Peyer's patch (tissue), 4 donors: Measurements from ENCODE around the gene PPP1R14C. TPM values are rescaled to one million over a fixed set of nuclear protein-coding genes. Genes with fewer than 3 reads are reported as not detected.
A peak's percentile ranks its signal among the peaks of the same experiment; 100 is the strongest.

Experiments used
- DNase-seq, 3 donors: peaks; one replicate each; pipeline ENCODE4 v3.0.0-alpha.2; 2017 to 2019
- H3K27ac ChIP-seq, 4 donors: fragments of 200-600 bp; sonication (generic); one replicate each; pipeline ENCODE4 v1.5.1; 2016 to 2019
- H3K27me3 ChIP-seq, 2 donors: fragments of 200-600 bp; sonication (generic); one replicate each; pipeline ENCODE4 v1.5.1; 2019
- H3K36me3 ChIP-seq, 3 donors: fragments of 200-600 bp; sonication (generic); one replicate each; pipeline ENCODE4 v1.5.1; 2016 to 2019
- H3K4me1 ChIP-seq, 4 donors: fragments of 200-600 bp; sonication (generic); one replicate each; pipeline ENCODE4 v1.5.1; 2016 to 2019
- H3K4me3 ChIP-seq, 4 donors: fragments of 200-600 bp; sonication (generic); 1 replicate in 3 of 4; 2 replicates in 1 of 4; pipeline ENCODE4 v1.5.1; 2016 to 2019; ENCODE audit warnings: mild to moderate bottlenecking in 1 of 4
- H3K9me3 ChIP-seq, 4 donors: fragments of 200-600 bp; sonication (generic); one replicate each; pipeline ENCODE4 v1.5.1; 2016 to 2019; ENCODE audit warnings: mild to moderate bottlenecking in 1 of 4
- CTCF ChIP-seq, 6 experiments: fragments of 450-650 bp in 4 of 6; fragments of 200-600 bp in 2 of 6; sonication (generic) in 1 of 6; IDR thresholded peaks; one replicate each; pipeline ENCODE4 v1.5.1; 2017 to 2019; ENCODE audit warnings: antibody characterized with exemption in 6 of 6, mild to moderate bottlenecking in 3 of 6, moderate library complexity in 1 of 6
- POLR2A ChIP-seq, 2 donors: fragments of 450-650 bp; IDR thresholded peaks; one replicate each; pipeline ENCODE4 v1.5.1; 2017; ENCODE audit warnings: antibody characterized with exemption in 2 of 2, mild to moderate bottlenecking in 2 of 2, moderate library complexity in 2 of 2
- total RNA-seq, 4 donors: library from RNA; depleted of rRNA; stranded (reverse); fragments of >200 nt; gene quantifications; one replicate each; pipeline ENCODE4 v1.1.0, GENCODE V29; 2016

Gene PPP1R14C
- total RNA-seq, 4 donors from 2014 or later = 4.4 to 21.2 (median 10.2) TPM

DNA sequence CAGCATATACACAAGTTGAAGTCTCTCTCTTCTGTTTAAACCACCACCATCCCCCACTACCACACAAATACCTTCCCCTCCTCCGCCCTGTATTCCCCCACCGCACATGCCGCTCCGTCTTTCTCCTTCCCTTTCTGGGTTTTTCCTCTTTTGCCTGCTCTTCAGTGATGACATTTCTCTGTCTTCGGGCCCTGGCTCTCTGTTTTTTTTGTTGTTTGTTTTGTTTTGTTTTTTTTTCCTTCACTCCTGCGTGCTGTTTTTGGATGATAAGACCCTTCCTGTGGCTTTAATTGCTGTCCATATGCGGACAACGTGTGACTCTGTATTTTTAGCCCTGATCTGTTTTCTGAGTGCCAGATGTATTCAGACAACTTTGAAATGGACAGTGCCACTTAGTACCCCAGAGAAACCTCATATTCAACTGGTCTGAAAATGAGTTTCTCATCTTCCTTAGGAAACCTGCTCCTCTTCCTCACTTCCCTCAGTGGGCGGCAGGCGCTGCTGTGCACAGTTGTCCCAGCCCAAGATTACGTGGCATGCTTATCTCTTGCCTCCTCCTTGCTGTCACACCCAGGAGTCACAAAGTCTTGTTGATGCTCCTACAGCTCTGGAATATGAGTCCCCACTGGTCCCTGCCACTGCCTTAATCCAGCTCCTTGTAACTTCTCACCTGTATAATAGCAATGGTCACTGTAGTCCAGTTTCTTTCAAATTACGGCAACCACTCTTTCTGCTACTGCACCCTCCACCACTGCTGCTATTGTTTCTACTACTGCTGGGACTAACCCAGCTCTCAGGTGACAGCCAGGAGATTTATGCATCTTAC, 8.2 kb downstream of the PPP1R14C start:
- H3K4me1 ChIP-seq = peaks cover 0 to 3% (median 0%) of the 10 kb centered on the region in 4 donors
- no peaks in the 10 kb centered on the region for H3K27me3 ChIP-seq
- H3K9me3 ChIP-seq = no peaks in the 10 kb centered on the region
- no peaks in the 10 kb centered on the region for H3K36me3 ChIP-seq
- no peak overlapping the region for H3K4me3 ChIP-seq
- H3K27ac ChIP-seq = no peak overlapping the region
- peak in 1 of 3 donors; percentile 60 for DNase-seq
- peak in 3 of 6 experiments; percentile 18 to 51 (median 33) for TF ChIP-seq CTCF (IDR thresholded peaks at IDR 0.05)
- no peak for TF ChIP-seq POLR2A (IDR thresholded peaks at IDR 0.05)

- H3K27me3 ChIP-seq = no peaks in the 10 kb centered on the region
- no peak for TF ChIP-seq POLR2A (IDR thresholded peaks at IDR 0.05)
- H3K9me3 ChIP-seq = no peaks in the 10 kb centered on the region
- peaks cover 0 to 3% (median 0%) of the 10 kb centered on the region in 4 donors for H3K4me1 ChIP-seq
- no peak overlapping the region for H3K4me3 ChIP-seq
- H3K36me3 ChIP-seq = no peaks in the 10 kb centered on the region
- no peak for DNase-seq
- no peak overlapping the region for H3K27ac ChIP-seq
Measured at GRCh38 chr6:150152891-150153876, 10.3 kb downstream of the PPP1R14C start.

- H3K36me3 ChIP-seq = no peaks in the 10 kb centered on the region
- H3K4me3 ChIP-seq = no peak overlapping the region
- TF ChIP-seq POLR2A (IDR thresholded peaks at IDR 0.05) (no peak), CTCF (IDR thresholded peaks at IDR 0.05) (no peak)
- H3K4me1 ChIP-seq = peaks cover 0 to 3% (median 0%) of the 10 kb centered on the region in 4 donors
- H3K27me3 ChIP-seq = no peaks in the 10 kb centered on the region
- DNase-seq = no peak
- H3K9me3 ChIP-seq = no peaks in the 10 kb centered on the region
- H3K27ac ChIP-seq = no peak overlapping the region
Measured at GRCh38 chr6:150153905-150154492, 11.2 kb downstream of the PPP1R14C start.

DNA sequence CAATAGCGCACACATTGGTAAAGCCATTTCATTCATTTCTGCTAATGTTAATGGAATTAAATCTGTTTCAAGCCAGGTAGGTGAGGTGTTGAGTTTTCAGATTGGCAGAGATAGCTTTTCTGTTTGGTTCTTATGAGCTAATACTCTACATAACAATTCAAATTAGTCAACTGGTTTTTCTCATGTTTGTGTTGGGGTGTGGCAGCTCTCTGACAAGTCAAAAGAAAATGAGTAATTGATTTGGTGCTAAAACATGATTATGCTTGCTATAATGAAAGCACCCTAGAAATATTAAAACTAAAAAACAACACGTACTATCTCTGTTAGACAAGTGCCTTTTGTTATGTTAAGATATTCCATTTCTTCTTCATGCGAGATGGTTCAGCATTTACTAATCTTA, 13.6 kb downstream of the PPP1R14C start:
- DNase-seq = no peak
- Histone ChIP-seq H3K27me3 (no peaks in the 10 kb centered on the region), H3K9me3 (no peaks in the 10 kb centered on the region), H3K27ac (no peak overlapping the region), H3K4me3 (no peak overlapping the region), H3K4me1 (peaks cover 0 to 3% (median 0%) of the 10 kb centered on the region in 4 donors), H3K36me3 (no peaks in the 10 kb centered on the region)
- TF ChIP-seq CTCF (IDR thresholded peaks at IDR 0.05) = no peak
- no peak for TF ChIP-seq POLR2A (IDR thresholded peaks at IDR 0.05)

DNA sequence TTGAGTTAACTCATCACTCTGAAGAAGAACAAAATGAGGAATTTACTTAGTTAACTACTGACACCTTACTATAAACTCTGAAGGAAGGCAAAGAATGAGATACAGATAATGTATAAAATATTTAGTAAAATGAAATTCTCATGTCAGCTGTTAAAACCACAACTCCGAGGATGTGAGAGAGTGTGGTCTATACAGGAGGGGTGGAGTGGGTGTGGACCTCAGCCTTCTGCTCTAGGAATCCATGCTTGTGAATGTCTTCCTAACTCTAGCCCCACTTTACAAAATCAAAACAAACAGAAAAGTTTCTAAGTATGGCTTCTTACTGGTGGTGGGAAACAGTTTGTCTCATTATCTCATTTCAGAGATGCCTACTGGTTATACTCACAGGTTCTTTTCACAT, 14.2 kb downstream of the PPP1R14C start:
- no peaks in the 10 kb centered on the region for H3K36me3 ChIP-seq
- no peaks in the 10 kb centered on the region for H3K27me3 ChIP-seq
- DNase-seq = no peak
- no peak overlapping the region for H3K4me3 ChIP-seq
- no peak overlapping the region for H3K27ac ChIP-seq
- H3K4me1 ChIP-seq = peaks cover 0 to 3% (median 0%) of the 10 kb centered on the region in 4 donors
- TF ChIP-seq POLR2A (IDR thresholded peaks at IDR 0.05) = no peak
- no peak for TF ChIP-seq CTCF (IDR thresholded peaks at IDR 0.05)
- H3K9me3 ChIP-seq = no peaks in the 10 kb centered on the region
